DOHH2 (cell line): ENCODE results near the gene MARCO.

Experiments
- H3F3A ChIP-seq: fragments of 200-600 bp; sonication (generic), shearing (Covaris generic); 2 replicates; pipeline ENCODE4 v1.6.0; 2016; ENCODE audit warnings: antibody characterized with exemption, mild to moderate bottlenecking; ENCODE audit not compliant: control insufficient read depth, insufficient read depth
- H3K27ac ChIP-seq: fragments of 200-600 bp; sonication (generic); 2 replicates; pipeline ENCODE4 v1.5.1; 2014; ENCODE audit warnings: low read depth, mild to moderate bottlenecking, low read length, moderate library complexity
- H3K27me3 ChIP-seq: fragments of 200-600 bp; sonication (generic); 2 replicates; pipeline ENCODE4 v1.6.1; 2014; ENCODE audit warnings: mild to moderate bottlenecking, low read length, mixed read lengths; ENCODE audit not compliant: control insufficient read depth
- H3K36me3 ChIP-seq: fragments of 200-600 bp; sonication (generic); 2 replicates; pipeline ENCODE4 v1.6.1; 2014; ENCODE audit warnings: mild to moderate bottlenecking, low read length, moderate library complexity, mixed read lengths; ENCODE audit not compliant: control insufficient read depth
- H3K4me1 ChIP-seq: fragments of 200-600 bp; sonication (generic); 2 replicates; pipeline ENCODE4 v1.6.1; 2014; ENCODE audit warnings: mild to moderate bottlenecking, low read length, mixed read lengths; ENCODE audit not compliant: control insufficient read depth
- H3K4me2 ChIP-seq: fragments of 200-600 bp; sonication (generic); 2 replicates; pipeline ENCODE4 v1.6.0; 2014; ENCODE audit warnings: mild to moderate bottlenecking, low read length, moderate library complexity
- H3K4me3 ChIP-seq: fragments of 200-600 bp; sonication (generic); 2 replicates; pipeline ENCODE4 v1.5.1; 2014; ENCODE audit warnings: mild to moderate bottlenecking, low read length, mixed read lengths
- H3K79me2 ChIP-seq: fragments of 200-600 bp; sonication (generic); 2 replicates; pipeline ENCODE4 v1.6.1; 2014; ENCODE audit warnings: mild to moderate bottlenecking, low read length, mixed read lengths; ENCODE audit not compliant: control insufficient read depth
- H3K9me2 ChIP-seq: fragments of 200-600 bp; sonication (generic); replicated peaks from 2 replicates; pipeline ENCODE4 v1.6.1; 2014; ENCODE audit warnings: mild to moderate bottlenecking, low read length, mixed read lengths; ENCODE audit not compliant: control insufficient read depth
- H3K9me3 ChIP-seq: fragments of 200-600 bp; sonication (generic); 2 replicates; pipeline ENCODE4 v1.6.1; 2014; ENCODE audit warnings: antibody characterized with exemption, low read length, mixed read lengths; ENCODE audit not compliant: control insufficient read depth, insufficient read depth
- H4K20me1 ChIP-seq: fragments of 200-600 bp; sonication (generic); 2 replicates; pipeline ENCODE4 v1.6.0; 2014; ENCODE audit warnings: low read depth, mild to moderate bottlenecking, antibody characterized with exemption, low read length, moderate library complexity; ENCODE audit not compliant: control insufficient read depth, insufficient read depth
- CTCF ChIP-seq: fragments of 200-600 bp; sonication (generic); IDR thresholded peaks from one replicate; pipeline ENCODE4 v1.5.1; 2014; ENCODE audit warnings: antibody characterized with exemption, mild to moderate bottlenecking, low read depth, low read length; ENCODE audit not compliant: poor library complexity, severe bottlenecking
- EZH2phosphoT487 ChIP-seq: fragments of 200-600 bp; sonication (generic); IDR thresholded peaks from 2 replicates; pipeline ENCODE4 v1.6.1; 2017; ENCODE audit warnings: borderline replicate concordance, mild to moderate bottlenecking, antibody characterized with exemption, low read length, moderate library complexity, mixed read lengths

Gene MARCO

DNA sequence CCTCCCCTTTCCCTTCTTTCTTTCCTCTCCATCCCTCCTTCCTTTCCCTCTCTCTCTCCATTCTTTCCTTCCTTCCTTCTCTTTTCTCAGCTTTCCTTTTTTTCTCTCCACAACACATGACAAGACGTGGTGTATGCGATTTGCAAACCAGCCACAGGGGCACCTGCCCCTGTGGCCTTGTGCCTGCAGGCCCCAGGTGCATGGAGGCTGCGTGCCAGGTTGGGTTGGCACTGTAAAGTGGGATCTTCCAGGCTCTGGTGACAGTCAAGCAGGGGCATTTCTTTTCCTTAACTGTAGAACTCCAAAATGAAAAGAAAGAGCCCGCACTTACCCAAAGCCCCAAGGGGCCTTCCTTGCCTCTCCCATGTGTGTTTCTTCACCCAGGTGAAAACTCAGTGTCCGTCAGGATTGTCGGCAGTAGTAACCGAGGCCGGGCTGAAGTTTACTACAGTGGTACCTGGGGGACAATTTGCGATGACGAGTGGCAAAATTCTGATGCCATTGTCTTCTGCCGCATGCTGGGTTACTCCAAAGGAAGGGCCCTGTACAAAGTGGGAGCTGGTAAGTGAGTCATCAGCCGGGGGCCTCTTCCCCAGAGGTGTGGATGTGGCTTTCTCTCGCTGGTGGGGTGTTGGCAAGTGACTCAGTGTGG is 50.9 kb downstream of the MARCO start:
- no peaks in the 10 kb centered on the region for H3K9me3 ChIP-seq
- no peaks in the 10 kb centered on the region for H3K4me1 ChIP-seq
- no peaks in the 10 kb centered on the region for H3K36me3 ChIP-seq
- no peaks in the 10 kb centered on the region for H3K79me2 ChIP-seq
- H4K20me1 ChIP-seq, result no peaks in the 10 kb centered on the region
- TF ChIP-seq CTCF, result no peak
- TF ChIP-seq EZH2phosphoT487, result no peak
- H3F3A ChIP-seq, result no peaks in the 10 kb centered on the region
- no peaks in the 10 kb centered on the region; the same call in 1 of the 2 replicates for H3K27me3 ChIP-seq
- H3K9me2 ChIP-seq, result no peaks in the 10 kb centered on the region
- no peak overlapping the region for H3K27ac ChIP-seq
- no peak overlapping the region for H3K4me2 ChIP-seq
- H3K4me3 ChIP-seq, result no peak overlapping the region

DNA sequence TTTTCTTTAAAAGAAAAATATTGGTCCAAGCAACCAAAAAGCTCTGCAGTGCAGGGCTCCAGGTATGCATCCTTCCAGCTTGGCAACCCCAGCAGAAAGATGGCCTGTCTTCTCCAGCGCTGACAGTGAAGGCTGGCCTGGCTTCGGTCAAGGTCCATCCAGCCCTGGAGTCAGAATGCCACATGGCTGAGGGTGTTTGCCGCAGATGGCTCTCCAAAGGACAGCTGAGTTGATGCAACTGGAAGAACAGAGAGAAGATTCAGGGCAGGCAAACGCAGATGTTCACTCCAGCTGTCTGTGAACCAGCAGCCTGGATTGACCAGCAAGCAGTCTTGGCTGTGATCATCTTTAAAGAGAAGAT is 51.4 kb downstream of the MARCO start:
- Histone ChIP-seq H3K4me3 (no peak overlapping the region), H3K9me2 (no peaks in the 10 kb centered on the region), H3F3A (no peaks in the 10 kb centered on the region), H3K36me3 (no peaks in the 10 kb centered on the region), H3K27ac (no peak overlapping the region), H3K4me2 (no peak overlapping the region), H3K27me3 (no peaks in the 10 kb centered on the region; the same call in 1 of the 2 replicates), H3K4me1 (no peaks in the 10 kb centered on the region), H4K20me1 (no peaks in the 10 kb centered on the region), H3K79me2 (no peaks in the 10 kb centered on the region), H3K9me3 (no peaks in the 10 kb centered on the region)
- TF ChIP-seq CTCF (no peak), EZH2phosphoT487 (no peak)

DNA sequence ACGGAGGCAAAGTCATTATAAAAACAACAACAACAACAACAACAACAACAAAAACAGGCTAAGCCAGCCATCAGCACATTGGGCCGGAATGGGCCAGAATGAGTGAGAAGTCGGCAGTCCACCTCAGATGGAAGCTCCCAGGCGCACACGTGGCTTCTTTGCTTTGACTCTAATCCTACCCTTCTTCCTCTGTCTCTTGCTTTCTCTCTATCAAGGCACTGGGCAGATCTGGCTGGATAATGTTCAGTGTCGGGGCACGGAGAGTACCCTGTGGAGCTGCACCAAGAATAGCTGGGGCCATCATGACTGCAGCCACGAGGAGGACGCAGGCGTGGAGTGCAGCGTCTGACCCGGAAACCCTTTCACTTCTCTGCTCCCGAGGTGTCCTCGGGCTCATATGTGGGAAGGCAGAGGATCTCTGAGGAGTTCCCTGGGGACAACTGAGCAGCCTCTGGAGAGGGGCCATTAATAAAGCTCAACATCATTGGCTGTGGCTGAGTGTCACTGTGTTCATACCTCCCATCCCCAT is 52.2 kb downstream of the MARCO start:
- Histone ChIP-seq H3K4me3 (no peak overlapping the region), H3K79me2 (no peaks in the 10 kb centered on the region), H3K9me3 (no peaks in the 10 kb centered on the region), H3F3A (no peaks in the 10 kb centered on the region), H3K27me3 (no peaks in the 10 kb centered on the region; the same call in 1 of the 2 replicates), H3K36me3 (no peaks in the 10 kb centered on the region), H4K20me1 (no peaks in the 10 kb centered on the region), H3K9me2 (no peaks in the 10 kb centered on the region), H3K27ac (no peak overlapping the region), H3K4me1 (no peaks in the 10 kb centered on the region), H3K4me2 (no peak overlapping the region)
- TF ChIP-seq EZH2phosphoT487 (no peak), CTCF (no peak)
